Skeletal muscle satellite cell (primary cell): ENCODE data around the gene MAP4K3.
"Not testable (repeated sequence)": the region's sequence is repeated elsewhere in the genome, so short reads cannot be mapped to it uniquely, and the experiment has no call there.

ENCODE experiments used
- H3K27me3 ChIP-seq: 2 replicates; pipeline ENCODE4 v1.7.0; 2013; ENCODE audit warnings: low read length; ENCODE audit not compliant: control insufficient read depth, insufficient read depth
- H3K36me3 ChIP-seq: 2 replicates; pipeline ENCODE4 v1.7.0; 2013; ENCODE audit warnings: mild to moderate bottlenecking, control low read depth, low read length; ENCODE audit not compliant: insufficient read depth
- H3K4me1 ChIP-seq: 2 replicates; pipeline ENCODE4 v1.7.0; 2013; ENCODE audit warnings: low read length; ENCODE audit not compliant: control insufficient read depth, insufficient read depth
- H3K4me2 ChIP-seq: 2 replicates; pipeline ENCODE4 v1.7.0; 2013; ENCODE audit warnings: mild to moderate bottlenecking, low read length
- H3K4me3 ChIP-seq: 2 replicates; pipeline ENCODE4 v1.7.0; 2013; ENCODE audit warnings: low read length
- H3K9ac ChIP-seq: 2 replicates; pipeline ENCODE4 v1.7.0; 2013; ENCODE audit warnings: mild to moderate bottlenecking, low read depth, low read length, moderate library complexity
- H3K9me3 ChIP-seq: replicated peaks from 2 replicates; pipeline ENCODE4 v1.7.0; 2013; ENCODE audit warnings: mild to moderate bottlenecking, control low read depth, low read length

The MAP4K3 gene

GRCh38 chr2:39379643-39380524, 57.2 kb downstream of the MAP4K3 start:
- Histone ChIP-seq H3K4me1 (peaks cover 28% of the 10 kb centered on the region), H3K27me3 (no peaks in the 10 kb centered on the region), H3K36me3 (peaks cover 8% of the 10 kb centered on the region), H3K4me2 (peak overlapping the region; percentile 43), H3K9ac (peak overlapping the region; percentile 73), H3K9me3 (no peaks in the 10 kb centered on the region), H3K4me3 (no peak overlapping the region)

- peaks cover 28% of the 10 kb centered on the region for H3K4me1 ChIP-seq
- no peaks in the 10 kb centered on the region for H3K9me3 ChIP-seq
- peak overlapping the region; percentile 62 for H3K9ac ChIP-seq
- no peak overlapping the region for H3K4me2 ChIP-seq
- no peak overlapping the region for H3K4me3 ChIP-seq
- H3K36me3 ChIP-seq, result peaks cover 8% of the 10 kb centered on the region
- no peaks in the 10 kb centered on the region for H3K27me3 ChIP-seq
Observed at GRCh38 chr2:39378968-39379367, 58.1 kb downstream of the MAP4K3 start.

GRCh38 chr2:39377226-39377939, 59.7 kb downstream of the MAP4K3 start:
- H3K9ac ChIP-seq, result no peak overlapping the region
- H3K9me3 ChIP-seq, result no peaks in the 10 kb centered on the region
- H3K36me3 ChIP-seq, result peaks cover 17% of the 10 kb centered on the region
- no peak overlapping the region for H3K4me3 ChIP-seq
- no peaks in the 10 kb centered on the region for H3K27me3 ChIP-seq
- no peak overlapping the region for H3K4me2 ChIP-seq
- peaks cover 28% of the 10 kb centered on the region for H3K4me1 ChIP-seq

GRCh38 chr2:39375917-39376316, 61.2 kb downstream of the MAP4K3 start:
- Histone ChIP-seq H3K9ac (no peak overlapping the region), H3K4me2 (no peak overlapping the region), H3K9me3 (no peaks in the 10 kb centered on the region), H3K36me3 (peaks cover 17% of the 10 kb centered on the region), H3K4me3 (no peak overlapping the region), H3K4me1 (peaks cover 19% of the 10 kb centered on the region), H3K27me3 (no peaks in the 10 kb centered on the region)

- Histone ChIP-seq H3K4me2 (no peak overlapping the region), H3K36me3 (peaks cover 17% of the 10 kb centered on the region), H3K4me1 (no peaks in the 10 kb centered on the region), H3K9me3 (no peaks in the 10 kb centered on the region), H3K4me3 (no peak overlapping the region), H3K27me3 (no peaks in the 10 kb centered on the region), H3K9ac (no peak overlapping the region)
Observed at GRCh38 chr2:39373181-39373802, 63.8 kb downstream of the MAP4K3 start.

GRCh38 chr2:39370101-39370500, 67.0 kb downstream of the MAP4K3 start:
- no peak overlapping the region for H3K9ac ChIP-seq
- no peaks in the 10 kb centered on the region for H3K9me3 ChIP-seq
- no peaks in the 10 kb centered on the region for H3K4me1 ChIP-seq
- H3K36me3 ChIP-seq, result peaks cover 9% of the 10 kb centered on the region
- no peak overlapping the region for H3K4me3 ChIP-seq
- no peak overlapping the region for H3K4me2 ChIP-seq
- H3K27me3 ChIP-seq, result no peaks in the 10 kb centered on the region

- Histone ChIP-seq H3K9ac (no peak overlapping the region), H3K9me3 (no peaks in the 10 kb centered on the region), H3K4me2 (no peak overlapping the region), H3K4me1 (no peaks in the 10 kb centered on the region), H3K36me3 (peaks cover 8% of the 10 kb centered on the region), H3K4me3 (no peak overlapping the region), H3K27me3 (no peaks in the 10 kb centered on the region)
Observed at GRCh38 chr2:39368846-39369245, 68.2 kb downstream of the MAP4K3 start.

GRCh38 chr2:39368376-39368775, 68.7 kb downstream of the MAP4K3 start:
- no peak overlapping the region for H3K4me3 ChIP-seq
- H3K27me3 ChIP-seq, result no peaks in the 10 kb centered on the region

GRCh38 chr2:39362595-39362994, 74.5 kb downstream of the MAP4K3 start:
- H3K9me3 ChIP-seq, result peaks cover 12% of the 10 kb centered on the region
- no peak overlapping the region for H3K4me3 ChIP-seq
- no peaks in the 10 kb centered on the region for H3K27me3 ChIP-seq

More at GRCh38 chr2:39368376-39368775, 68.7 kb downstream of the MAP4K3 start:
- Histone ChIP-seq H3K4me2 (no peak overlapping the region), H3K36me3 (peaks cover 4% of the 10 kb centered on the region), H3K4me1 (no peaks in the 10 kb centered on the region), H3K9me3 (no peaks in the 10 kb centered on the region), H3K9ac (no peak overlapping the region)

GRCh38 chr2:39361511-39361910, 75.6 kb downstream of the MAP4K3 start:
- Histone ChIP-seq H3K36me3 (peaks cover 8% of the 10 kb centered on the region), H3K4me2 (no peak overlapping the region), H3K4me1 (no peaks in the 10 kb centered on the region), H3K4me3 (no peak overlapping the region), H3K27me3 (no peaks in the 10 kb centered on the region), H3K9me3 (peaks cover 12% of the 10 kb centered on the region), H3K9ac (no peak overlapping the region)

More at GRCh38 chr2:39362595-39362994, 74.5 kb downstream of the MAP4K3 start:
- Histone ChIP-seq H3K36me3 (peaks cover 8% of the 10 kb centered on the region), H3K9ac (no peak overlapping the region), H3K4me2 (no peak overlapping the region), H3K4me1 (no peaks in the 10 kb centered on the region)

GRCh38 chr2:39360342-39360741, 76.7 kb downstream of the MAP4K3 start:
- peaks cover 12% of the 10 kb centered on the region for H3K9me3 ChIP-seq
- H3K27me3 ChIP-seq, H3K9ac ChIP-seq, H3K36me3 ChIP-seq, H3K4me1 ChIP-seq, H3K4me3 ChIP-seq, H3K4me2 ChIP-seq: not testable (repeated sequence)
